Common myeloid progenitor, CD34-positive (primary cell): ENCODE data around the gene NDST4.

Experiments used
- CTCF ChIA-PET: fragments of 350-600 bp; sonication (Branson Sonifier 250); formaldehyde crosslinking; loops from one replicate; lab custom pipeline; 2021; ENCODE audit warnings: antibody characterized with exemption; lab: Charles Lee
- POLR2A ChIA-PET: fragments of 350-600 bp; sonication (Branson Sonifier 250); formaldehyde crosslinking; loops from one replicate; lab custom pipeline; 2021; ENCODE audit warnings: antibody characterized with exemption; lab: Charles Lee
- DNase-seq, 3 donors: peaks; one replicate each; pipeline versions ENCODE4 v3.0.0 to v3.0.0-alpha.2; 2013
- H3K27ac ChIP-seq, 2 experiments: 1 replicate in 1 of 2; 2 replicates in 1 of 2; pipeline ENCODE4 v1.7.0; 2013; ENCODE audit warnings: inconsistent platforms in 2 of 2, low read length in 2 of 2, mild to moderate bottlenecking in 2 of 2, low read depth in 1 of 2, moderate library complexity in 1 of 2; ENCODE audit not compliant: severe bottlenecking in 2 of 2, insufficient read depth in 1 of 2, poor library complexity in 1 of 2
- H3K27me3 ChIP-seq, 5 experiments: replicated peaks in 2 of 5; 1 replicate in 3 of 5; 2 replicates in 2 of 5; pipeline versions ENCODE4 v1.6.1 to v1.7.0; 2013; ENCODE audit warnings: low read length in 4 of 5, mild to moderate bottlenecking in 2 of 5, moderate library complexity in 2 of 5, inconsistent platforms in 1 of 5; ENCODE audit not compliant: insufficient read depth in 5 of 5, control insufficient read depth in 4 of 5
- H3K36me3 ChIP-seq, 4 experiments: 1 replicate in 2 of 4; 2 replicates in 2 of 4; pipeline versions ENCODE4 v1.6.1 to v1.7.0; 2013; ENCODE audit warnings: low read length in 3 of 4, control low read depth in 1 of 4, mild to moderate bottlenecking in 1 of 4; ENCODE audit not compliant: control insufficient read depth in 4 of 4, insufficient read depth in 4 of 4
- H3K4me1 ChIP-seq, 4 experiments: 1 replicate in 3 of 4; 2 replicates in 1 of 4; pipeline versions ENCODE4 v1.6.1 to v1.7.1; 2013; ENCODE audit warnings: low read length in 3 of 4, mild to moderate bottlenecking in 3 of 4, control low read depth in 1 of 4, inconsistent platforms in 1 of 4, moderate library complexity in 1 of 4; ENCODE audit not compliant: control insufficient read depth in 4 of 4, insufficient read depth in 4 of 4; ENCODE audit errors: control extremely low read depth in 1 of 4
- H3K4me3 ChIP-seq, 7 experiments: 1 replicate in 4 of 7; 2 replicates in 3 of 7; pipeline versions ENCODE4 v1.5.1 to v1.7.0; 2013; ENCODE audit warnings: mild to moderate bottlenecking in 7 of 7, low read length in 6 of 7, moderate library complexity in 6 of 7, inconsistent platforms in 2 of 7, low read depth in 2 of 7, control low read depth in 1 of 7; ENCODE audit not compliant: insufficient read depth in 4 of 7, control insufficient read depth in 1 of 7; ENCODE audit errors: extremely low read depth in 1 of 7
- H3K9me3 ChIP-seq, 5 experiments: 1 replicate in 4 of 5; 2 replicates in 1 of 5; pipeline versions ENCODE4 v1.6.1 to v1.7.1; 2013; ENCODE audit warnings: low read length in 4 of 5, mild to moderate bottlenecking in 2 of 5, inconsistent platforms in 1 of 5, low read depth in 1 of 5, moderate library complexity in 1 of 5; ENCODE audit not compliant: control insufficient read depth in 4 of 5, insufficient read depth in 2 of 5; ENCODE audit errors: control extremely low read depth in 1 of 5
- WGBS: methylation state at CpG from one replicate; pipeline ENCODE4 v1.1.5; 2013; ENCODE audit not compliant: insufficient coverage; 5-methylcytosine and 5-hydroxymethylcytosine counted together

The NDST4 gene

GRCh38 chr4:115110191-115111181, 2.9 kb downstream of the NDST4 start:
- peaks cover 0 to 8% (median 0%) of the 10 kb centered on the region in 5 experiments for H3K27me3 ChIP-seq
- POLR2A ChIA-PET = no interaction called here
- CTCF ChIA-PET = no interaction called here
- H3K36me3 ChIP-seq = no peaks in the 10 kb centered on the region
- H3K9me3 ChIP-seq = no peaks in the 10 kb centered on the region
- WGBS = no CpG with 5 or more reads among the region's 4 CpGs
- no peak overlapping the region for H3K4me3 ChIP-seq
- no peak for DNase-seq
- H3K4me1 ChIP-seq = no peaks in the 10 kb centered on the region
- no peak overlapping the region for H3K27ac ChIP-seq

- no peak overlapping the region for H3K4me3 ChIP-seq
- no peaks in the 10 kb centered on the region for H3K36me3 ChIP-seq
- no peak for DNase-seq
- no peak overlapping the region for H3K27ac ChIP-seq
- ChIA-PET CTCF (no interaction called here), POLR2A (no interaction called here)
- no peaks in the 10 kb centered on the region for H3K4me1 ChIP-seq
- H3K27me3 ChIP-seq = peaks cover 0 to 6% (median 0%) of the 10 kb centered on the region in 5 experiments
- H3K9me3 ChIP-seq = no peaks in the 10 kb centered on the region
These were observed 4.6 kb downstream of the NDST4 start for GRCh38 chr4:115108850-115109249.

GRCh38 chr4:115107411-115107810, 6.0 kb downstream of the NDST4 start:
- DNase-seq = no peak
- no peak overlapping the region for H3K4me3 ChIP-seq
- no peaks in the 10 kb centered on the region for H3K36me3 ChIP-seq
- ChIA-PET CTCF (interaction anchor here (0.8 kb wide), 1 partner anchor 745 kb away, joined by 4 read pairs; no protein-coding TSS in a partner anchor), POLR2A (no interaction called here)
- no peaks in the 10 kb centered on the region for H3K4me1 ChIP-seq
- no peaks in the 10 kb centered on the region for H3K27me3 ChIP-seq
- H3K9me3 ChIP-seq = no peaks in the 10 kb centered on the region
- no peak overlapping the region for H3K27ac ChIP-seq

GRCh38 chr4:115101675-115102074, 11.7 kb downstream of the NDST4 start:
- no peak for DNase-seq
- 100% methylated on average over 2 of the region's 3 CpGs for WGBS
- Histone ChIP-seq H3K27me3 (no peaks in the 10 kb centered on the region), H3K27ac (no peak overlapping the region), H3K4me1 (no peaks in the 10 kb centered on the region), H3K4me3 (no peak overlapping the region), H3K36me3 (no peaks in the 10 kb centered on the region), H3K9me3 (no peaks in the 10 kb centered on the region)
- ChIA-PET POLR2A (no interaction called here), CTCF (no interaction called here)

DNA sequence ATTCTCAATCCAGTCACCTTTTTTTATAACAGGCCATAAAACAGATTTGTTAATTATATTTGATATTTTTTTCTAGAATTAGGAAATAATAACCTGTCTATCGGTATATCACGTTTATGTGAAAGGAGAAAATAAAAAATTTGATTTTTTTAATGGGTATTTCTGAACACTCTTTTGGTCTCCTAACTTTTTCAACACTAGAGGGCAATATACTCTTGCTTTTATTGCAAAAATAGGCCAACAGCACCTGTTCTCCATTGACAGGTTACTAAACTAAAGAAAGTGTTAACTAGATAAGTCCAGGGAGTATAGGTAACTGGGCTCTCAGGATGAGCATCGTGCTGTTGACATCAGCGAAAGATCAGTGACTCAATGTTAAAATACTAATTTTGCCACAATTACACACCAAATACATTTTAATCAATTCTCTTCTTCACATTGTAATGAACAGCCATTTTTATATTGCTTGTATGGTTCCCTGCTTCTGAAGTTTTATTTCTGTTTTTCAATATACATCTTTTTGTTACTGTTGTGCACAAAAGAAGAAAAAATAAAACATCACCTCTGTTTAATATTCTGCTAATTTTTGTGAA, 22.8 kb downstream of the NDST4 start:
- POLR2A ChIA-PET = no interaction called here
- H3K4me1 ChIP-seq = no peaks in the 10 kb centered on the region

DNA sequence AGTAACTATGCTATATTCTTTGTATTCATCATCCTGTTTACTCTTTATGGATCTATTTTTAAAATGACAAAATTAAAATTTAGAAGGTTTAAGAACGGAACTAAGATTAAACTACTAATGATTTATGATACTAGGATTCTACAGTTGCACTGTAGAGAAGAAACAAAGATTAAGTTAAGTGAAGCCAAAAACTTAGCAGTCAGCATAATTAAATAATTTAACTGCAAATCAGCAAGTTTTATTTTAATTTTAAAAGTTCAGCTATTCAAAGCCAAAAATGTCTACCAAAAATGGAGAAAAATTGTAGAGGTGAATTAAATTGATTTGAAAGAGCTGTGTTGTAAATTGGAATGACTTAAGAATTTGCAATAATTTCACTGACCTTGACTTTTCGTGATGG, 30.8 kb downstream of the NDST4 start:
- peaks cover 0 to 4% (median 0%) of the 10 kb centered on the region in 4 experiments for H3K4me1 ChIP-seq
- no peak for DNase-seq
- no CpG with 5 or more reads among the region's 2 CpGs for WGBS
- H3K4me3 ChIP-seq = no peak overlapping the region
- H3K27me3 ChIP-seq = no peaks in the 10 kb centered on the region
- no peaks in the 10 kb centered on the region for H3K36me3 ChIP-seq
- POLR2A ChIA-PET = no interaction called here
- peaks cover 0 to 5% (median 3%) of the 10 kb centered on the region in 5 experiments for H3K9me3 ChIP-seq
- H3K27ac ChIP-seq = no peak overlapping the region
- CTCF ChIA-PET = interaction anchor here (1.2 kb wide), 1 partner anchor 11 kb away, joined by 4 read pairs; no protein-coding TSS in a partner anchor

More for the DNA sequence above, 22.8 kb downstream of the NDST4 start:
- H3K27me3 ChIP-seq = no peaks in the 10 kb centered on the region
- DNase-seq = peak; percentile 25 to 53 (median 45)
- no peaks in the 10 kb centered on the region for H3K36me3 ChIP-seq
- CTCF ChIA-PET = interaction anchor here (1.8 kb wide), 1 partner anchor 765 kb away, joined by 5 read pairs; no protein-coding TSS in a partner anchor
- H3K4me3 ChIP-seq = no peak overlapping the region
- WGBS = no CpG with 5 or more reads among the region's 4 CpGs
- H3K27ac ChIP-seq = no peak overlapping the region
- H3K9me3 ChIP-seq = no peaks in the 10 kb centered on the region

DNA sequence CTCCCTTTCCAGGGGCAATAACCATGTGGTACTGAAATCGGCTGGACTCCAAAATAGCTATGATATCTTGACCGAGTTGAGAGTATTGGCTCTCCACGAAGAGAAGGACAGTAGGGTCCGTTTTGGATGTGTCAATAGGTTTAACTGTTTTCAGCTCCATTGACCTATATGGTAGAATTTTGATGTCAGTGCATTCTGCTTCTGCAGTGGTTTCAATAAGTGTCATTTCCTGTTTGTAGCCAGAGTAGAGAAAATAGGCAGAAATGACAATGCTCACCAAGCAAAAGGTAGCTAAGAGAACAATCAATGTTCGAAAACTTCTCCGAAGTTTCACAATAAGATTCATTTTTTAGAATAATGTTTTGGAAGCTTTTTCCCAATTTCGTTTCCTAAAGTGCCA, 36.7 kb downstream of the NDST4 start:
- no peaks in the 10 kb centered on the region for H3K36me3 ChIP-seq
- H3K4me1 ChIP-seq = peaks cover 0 to 4% (median 0%) of the 10 kb centered on the region in 4 experiments
- no peaks in the 10 kb centered on the region for H3K9me3 ChIP-seq
- H3K27ac ChIP-seq = no peak overlapping the region
- no peak for DNase-seq
- WGBS = 100% methylated on average over 6 of the region's 7 CpGs
- ChIA-PET CTCF (no interaction called here), POLR2A (interaction anchor here (0.9 kb wide), 1 partner anchor 17 kb away, joined by 3 read pairs; no protein-coding TSS in a partner anchor)
- no peaks in the 10 kb centered on the region for H3K27me3 ChIP-seq
- H3K4me3 ChIP-seq = no peak overlapping the region
